Small intestine (tissue), 7 donors: Measurements from ENCODE around the gene CHST8. TPM values are rescaled to one million over a fixed set of nuclear protein-coding genes. Genes with fewer than 3 reads are reported as not detected.

Source experiments
- DNase-seq, 2 donors: peaks; one replicate each; pipeline versions ENCODE4 v3.0.0 to v3.0.0-alpha.2; 2013
- FAIRE-seq: peaks from 2 replicates; lab custom pipeline; 2012; peaks lifted over from hg19 to GRCh38; lab: Jason Lieb, UNC
- H3K27ac ChIP-seq, 3 donors: one replicate each; pipeline ENCODE4 v1.5.1; 2013; ENCODE audit warnings: low read length in 2 of 3, mild to moderate bottlenecking in 2 of 3, control low read depth in 1 of 3, inconsistent platforms in 1 of 3, low read depth in 1 of 3, moderate library complexity in 1 of 3
- H3K27me3 ChIP-seq, 3 donors: one replicate each; pipeline ENCODE4 v1.6.1; 2013; ENCODE audit warnings: low read length in 3 of 3, inconsistent platforms in 1 of 3; ENCODE audit not compliant: control insufficient read depth in 3 of 3, insufficient read depth in 3 of 3
- H3K36me3 ChIP-seq, 3 donors: one replicate each; pipeline ENCODE4 v1.6.1; 2013; ENCODE audit warnings: low read length in 3 of 3, inconsistent platforms in 1 of 3, low read depth in 1 of 3, mild to moderate bottlenecking in 1 of 3, moderate library complexity in 1 of 3; ENCODE audit not compliant: control insufficient read depth in 3 of 3, insufficient read depth in 2 of 3
- H3K4me1 ChIP-seq, 3 donors: one replicate each; pipeline ENCODE4 v1.6.1; 2013; ENCODE audit warnings: low read length in 2 of 3, inconsistent platforms in 1 of 3, low read depth in 1 of 3, mild to moderate bottlenecking in 1 of 3, moderate library complexity in 1 of 3; ENCODE audit not compliant: control insufficient read depth in 3 of 3, insufficient read depth in 2 of 3
- H3K4me3 ChIP-seq, 3 donors: one replicate each; pipeline ENCODE4 v1.5.1; 2013; ENCODE audit warnings: low read length in 3 of 3, control low read depth in 1 of 3, inconsistent platforms in 1 of 3, low read depth in 1 of 3, mild to moderate bottlenecking in 1 of 3, moderate library complexity in 1 of 3
- H3K9me3 ChIP-seq, 2 donors: one replicate each; pipeline ENCODE4 v1.6.1; 2013; ENCODE audit warnings: low read depth in 1 of 2, low read length in 1 of 2; ENCODE audit not compliant: control insufficient read depth in 2 of 2, insufficient read depth in 1 of 2
- WGBS, 3 donors: extraction: QIAGEN DNeasy Blood & Tissue Kit; methylation state at CpG; one replicate each; pipeline ENCODE4 v1.1.7; 2013; 5-methylcytosine and 5-hydroxymethylcytosine counted together
- polyA plus RNA-seq, 4 donors: library from polyadenylated mRNA; stranded (reverse) in 3 of 4; unstranded in 1 of 4; fragments of 200-250 nt in 3 of 4; fragments of 120-200 nt in 1 of 4; gene quantifications; one replicate each; pipeline versions ENCODE4 v1.2.1 to v1.2.3, GENCODE V29; 2013
- donor health status: healthy with polysubstance abuse.
- donor health status: control.
- donor health status: control.
- donor health status: Bipolar disorder and iron deficiency.
- donor health status: healthy.

CHST8 gene
- polyA plus RNA-seq, 4 donors = 0.21 to 0.54 TPM; not detected in 2

GRCh38 chr19:33819506-33819879 is 197.7 kb downstream of the CHST8 start:
- peak overlapping the region in 2 of 3 donors; percentile 8 to 61 for H3K27ac ChIP-seq
- H3K36me3 ChIP-seq = peaks cover 0 to 3% (median 0%) of the 10 kb centered on the region in 3 donors
- WGBS, 3 donors = 38 to 52% (median 40%) methylated on average over 8 to 10 of the region's 10 CpGs
- peak overlapping the region in 1 of 3 donors; percentile 34 for H3K4me3 ChIP-seq
- H3K9me3 ChIP-seq = no peaks in the 10 kb centered on the region
- no peak for FAIRE-seq
- peaks cover 0 to 11% (median 3%) of the 10 kb centered on the region in 3 donors for H3K4me1 ChIP-seq
- DNase-seq = no peak
- peaks cover 0 to 5% (median 0%) of the 10 kb centered on the region in 3 donors for H3K27me3 ChIP-seq

- 2% methylated on average over 38 to 61 of the region's 61 CpGs for WGBS, 3 donors
These were observed 198.4 kb downstream of the CHST8 start for GRCh38 chr19:33819880-33820781.

GRCh38 chr19:33821871-33822270 is 200.1 kb downstream of the CHST8 start:
- Histone ChIP-seq H3K9me3 (no peaks in the 10 kb centered on the region), H3K27ac (no peak overlapping the region), H3K27me3 (peaks cover 0 to 5% (median 0%) of the 10 kb centered on the region in 3 donors), H3K4me3 (no peak overlapping the region), H3K4me1 (peaks cover 0 to 11% (median 3%) of the 10 kb centered on the region in 3 donors), H3K36me3 (no peaks in the 10 kb centered on the region)
- DNase-seq (no peak), FAIRE-seq (no peak)
- WGBS, 3 donors = 44 to 71% (median 57%) methylated on average over 2 of the region's 2 CpGs

More at GRCh38 chr19:33819880-33820781, 198.4 kb downstream of the CHST8 start:
- DNase-seq = peak; percentile 58 to 87
- H3K27ac ChIP-seq = peak overlapping the region in 2 of 3 donors; percentile 8 to 61
- peak overlapping the region in 2 of 3 donors; percentile 4 to 34 for H3K4me3 ChIP-seq
- peaks cover 0 to 5% (median 0%) of the 10 kb centered on the region in 3 donors for H3K27me3 ChIP-seq
- H3K9me3 ChIP-seq = no peaks in the 10 kb centered on the region
- no peak for FAIRE-seq
- H3K36me3 ChIP-seq = no peaks in the 10 kb centered on the region
- H3K4me1 ChIP-seq = peaks cover 0 to 11% (median 3%) of the 10 kb centered on the region in 3 donors

Other genes starting within 250 kb of the CHST8 start
- gene CEBPG, start 248.2 kb upstream of the CHST8 start, polyA plus RNA-seq = 10 to 100 TPM; 48.6 to 78.0 (median 67.7) TPM
- gene PEPD, start 100.2 kb upstream of the CHST8 start, polyA plus RNA-seq = 1,000 to 10,000 TPM in 1 of 4 donors, 100 to 1,000 TPM in 3; 159 to 1,330 (median 491) TPM
- gene KCTD15, start 174.9 kb downstream of the CHST8 start, polyA plus RNA-seq = 10 to 100 TPM in 2 of 4 donors, 1 to 10 TPM in 1, under 1 TPM in 1; 0.67 to 18.8 (median 8.4) TPM